ENCODE data around the gene AHNAK. TPM values are rescaled to one million over a fixed set of nuclear protein-coding genes. Genes with fewer than 3 reads are reported as not detected.
"Not testable (repeated sequence)": the region's sequence is repeated elsewhere in the genome, so short reads cannot be mapped to it uniquely, and the experiment has no call there.

The AHNAK gene
- total RNA-seq, 2 donors from 2014 or later, result 80.3 to 131 TPM

GRCh38 chr11:62461740-62462507 lies 84.7 kb downstream of the AHNAK start:
- Mint-ChIP-seq H3K36me3 (ENCODE audit: insufficient read depth in 2 of 2) (no peaks in the 10 kb centered on the region), H3K27me3 (ENCODE audit: low read depth) (no peaks in the 10 kb centered on the region), H3K27ac (no peak overlapping the region), H3K4me3 (no peak overlapping the region), H3K4me1 (ENCODE audit: low read depth) (no peaks in the 10 kb centered on the region), H3K9me3 (no peaks in the 10 kb centered on the region)
- no peak for ATAC-seq (replicated peaks in 1 of 2)
- no peak for DNase-seq

- no peak overlapping the region for H3K4me3 Mint-ChIP-seq
Observed at GRCh38 chr11:62459080-62459479, 87.5 kb downstream of the AHNAK start.

DNA sequence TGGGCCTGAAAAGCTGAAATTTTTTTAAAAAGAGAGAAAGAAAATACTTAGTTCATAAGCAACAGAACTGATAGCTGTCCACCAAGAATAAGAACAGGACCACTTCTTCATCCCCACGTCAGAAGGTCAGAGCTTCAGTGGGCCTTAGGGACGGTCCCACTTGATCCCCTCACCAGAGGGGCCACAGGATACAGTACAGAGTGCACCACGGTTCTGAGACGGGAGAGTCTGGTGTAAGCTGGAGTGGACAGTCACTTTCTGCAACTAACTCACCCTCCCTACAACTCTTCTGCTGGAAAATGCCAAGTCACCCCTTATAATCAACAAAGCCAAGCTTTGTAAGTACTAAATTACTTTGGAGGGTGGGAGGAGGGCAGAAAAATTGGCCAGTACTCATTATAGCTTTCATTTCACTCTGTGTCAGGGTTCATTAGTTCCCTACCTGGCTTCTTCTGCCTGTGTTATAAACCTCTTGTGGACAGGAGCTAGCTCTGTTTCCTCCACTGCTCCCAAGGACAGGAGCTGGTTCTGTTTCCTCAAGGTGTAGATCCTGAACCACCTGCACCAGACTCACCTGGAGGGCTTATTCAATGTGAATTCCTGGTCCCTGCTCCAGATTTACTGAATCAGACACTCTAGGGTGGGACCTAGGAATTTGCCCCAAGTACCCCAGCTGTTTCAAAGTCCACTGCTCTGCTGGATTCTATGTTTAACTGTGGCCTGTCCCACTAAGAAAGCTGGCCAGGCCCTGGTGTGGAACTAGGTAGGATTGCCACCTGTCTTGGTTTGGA lies 88.2 kb downstream of the AHNAK start:
- Mint-ChIP-seq H3K36me3 (ENCODE audit: insufficient read depth in 2 of 2) (no peaks in the 10 kb centered on the region), H3K27ac (no peak overlapping the region), H3K4me1 (ENCODE audit: low read depth) (no peaks in the 10 kb centered on the region), H3K9me3 (no peaks in the 10 kb centered on the region), H3K27me3 (ENCODE audit: low read depth) (no peaks in the 10 kb centered on the region), H3K4me3 (no peak overlapping the region)
- ATAC-seq (replicated peaks in 1 of 2) (no peak), DNase-seq (no peak)

More at GRCh38 chr11:62459080-62459479, 87.5 kb downstream of the AHNAK start:
- Mint-ChIP-seq H3K4me1 (ENCODE audit: low read depth) (no peaks in the 10 kb centered on the region), H3K36me3 (ENCODE audit: insufficient read depth in 2 of 2) (no peaks in the 10 kb centered on the region), H3K27ac (no peak overlapping the region), H3K9me3 (no peaks in the 10 kb centered on the region), H3K27me3 (ENCODE audit: low read depth) (no peaks in the 10 kb centered on the region)
- no peak for ATAC-seq (replicated peaks in 1 of 2)
- no peak for DNase-seq

DNA sequence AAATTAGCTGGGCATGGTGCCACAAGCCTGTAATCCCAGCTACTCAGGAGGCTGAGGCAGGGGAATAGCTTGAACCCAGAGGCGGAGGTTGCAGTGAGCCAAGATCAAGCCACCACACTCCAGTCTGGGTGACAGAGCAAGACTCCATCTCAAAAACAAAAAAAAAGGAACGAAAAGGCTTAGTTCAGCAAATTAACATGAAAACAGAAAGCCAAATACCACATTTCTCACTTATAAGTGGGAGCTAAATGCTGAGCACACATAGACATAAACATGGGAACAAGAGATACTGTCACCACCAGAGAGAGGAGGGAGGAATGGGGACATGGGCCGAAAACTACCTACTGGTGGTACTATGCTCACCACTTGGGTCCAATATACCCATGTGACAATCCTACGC lies 89.1 kb downstream of the AHNAK start:
- Mint-ChIP-seq H3K9me3 (no peaks in the 10 kb centered on the region), H3K27me3 (ENCODE audit: low read depth) (no peaks in the 10 kb centered on the region), H3K36me3 (ENCODE audit: insufficient read depth in 2 of 2) (no peaks in the 10 kb centered on the region), H3K4me1 (ENCODE audit: low read depth) (no peaks in the 10 kb centered on the region), H3K27ac (no peak overlapping the region), H3K4me3 (no peak overlapping the region)
- ATAC-seq (replicated peaks in 1 of 2), result no peak
- no peak for DNase-seq

DNA sequence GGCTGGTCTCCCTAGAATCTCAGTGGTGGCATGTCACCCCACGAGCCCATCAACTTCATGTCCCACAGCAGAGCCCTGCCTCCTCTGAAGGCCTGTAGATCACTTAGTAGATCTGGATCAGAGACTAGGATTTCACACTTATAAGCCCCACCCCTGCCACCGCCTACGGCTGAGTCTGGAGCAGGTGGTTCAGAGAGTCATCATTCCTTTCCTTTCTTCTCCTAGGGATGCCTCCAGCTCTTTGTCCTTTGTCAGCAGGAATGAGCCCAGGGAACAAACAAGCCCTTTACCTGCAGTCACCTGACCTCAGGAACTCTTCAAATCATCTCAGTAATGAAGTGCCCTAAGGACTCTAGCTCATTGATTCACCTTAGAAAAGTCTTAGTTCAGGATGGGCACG lies 90.0 kb downstream of the AHNAK start:
- ATAC-seq (replicated peaks in 1 of 2) (no peak), DNase-seq (no peak)
- Mint-ChIP-seq H3K9me3 (no peaks in the 10 kb centered on the region), H3K4me3 (no peak overlapping the region), H3K27ac (no peak overlapping the region), H3K36me3 (ENCODE audit: insufficient read depth in 2 of 2) (no peaks in the 10 kb centered on the region), H3K4me1 (ENCODE audit: low read depth) (no peaks in the 10 kb centered on the region), H3K27me3 (ENCODE audit: low read depth) (no peaks in the 10 kb centered on the region)

GRCh38 chr11:62452839-62453468 lies 93.7 kb downstream of the AHNAK start:
- no peak overlapping the region for H3K4me3 Mint-ChIP-seq
- no peak for DNase-seq
- H3K36me3 Mint-ChIP-seq (ENCODE audit: insufficient read depth in 2 of 2), result no peaks in the 10 kb centered on the region
- H3K4me1 Mint-ChIP-seq (ENCODE audit: low read depth), result no peaks in the 10 kb centered on the region
- no peak overlapping the region for H3K27ac Mint-ChIP-seq
- ATAC-seq (replicated peaks in 1 of 2), result no peak
- peaks cover 5% of the 10 kb centered on the region for H3K27me3 Mint-ChIP-seq (ENCODE audit: low read depth)
- H3K9me3 Mint-ChIP-seq, result no peaks in the 10 kb centered on the region

GRCh38 chr11:62452261-62452660 lies 94.3 kb downstream of the AHNAK start:
- ATAC-seq (replicated peaks in 1 of 2) (no peak), DNase-seq (no peak)
- Mint-ChIP-seq H3K4me3 (no peak overlapping the region), H3K4me1 (ENCODE audit: low read depth) (no peaks in the 10 kb centered on the region), H3K9me3 (no peaks in the 10 kb centered on the region), H3K27me3 (ENCODE audit: low read depth) (peaks cover 10% of the 10 kb centered on the region), H3K27ac (no peak overlapping the region), H3K36me3 (ENCODE audit: insufficient read depth in 2 of 2) (no peaks in the 10 kb centered on the region)

- Mint-ChIP-seq H3K9me3 (no peaks in the 10 kb centered on the region), H3K27ac (no peak overlapping the region), H3K4me3 (no peak overlapping the region), H3K27me3 (ENCODE audit: low read depth) (peaks cover 18% of the 10 kb centered on the region), H3K4me1 (ENCODE audit: low read depth) (no peaks in the 10 kb centered on the region), H3K36me3 (ENCODE audit: insufficient read depth in 2 of 2) (no peaks in the 10 kb centered on the region)
- no peak for DNase-seq
- ATAC-seq (replicated peaks in 1 of 2), result no peak
Observed at GRCh38 chr11:62451241-62451621, 95.4 kb downstream of the AHNAK start.

GRCh38 chr11:62450543-62451240 lies 95.9 kb downstream of the AHNAK start:
- Mint-ChIP-seq H3K4me1 (ENCODE audit: low read depth) (no peaks in the 10 kb centered on the region), H3K9me3 (no peaks in the 10 kb centered on the region), H3K36me3 (ENCODE audit: insufficient read depth in 2 of 2) (no peaks in the 10 kb centered on the region), H3K27ac (no peak overlapping the region), H3K27me3 (ENCODE audit: low read depth) (peaks cover 18% of the 10 kb centered on the region), H3K4me3 (no peak overlapping the region)
- no peak for DNase-seq
- no peak for ATAC-seq (replicated peaks in 1 of 2)

DNA sequence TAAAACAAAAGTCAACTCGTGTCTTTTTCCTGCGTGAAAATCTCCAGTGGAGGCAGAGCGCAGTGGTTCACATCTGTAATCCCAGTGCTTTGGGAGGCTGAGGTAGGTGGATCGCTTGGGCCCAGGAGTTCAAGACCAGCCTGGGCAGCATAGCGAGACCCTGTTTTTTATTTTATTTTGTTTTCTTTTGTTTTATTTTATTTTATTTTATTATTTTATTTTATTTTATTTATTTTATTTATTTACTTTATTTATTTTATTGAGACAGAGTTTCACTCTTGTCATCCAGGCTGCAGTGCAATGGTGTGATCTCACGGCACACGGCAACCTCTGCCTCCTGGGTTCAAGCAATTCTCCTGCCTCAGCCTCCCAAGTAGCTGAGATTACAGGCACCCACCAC lies 96.7 kb downstream of the AHNAK start:
- H3K36me3 Mint-ChIP-seq (ENCODE audit: insufficient read depth in 2 of 2); DNase-seq; H3K9me3 Mint-ChIP-seq; ATAC-seq (replicated peaks in 1 of 2); H3K27ac Mint-ChIP-seq; H3K4me1 Mint-ChIP-seq (ENCODE audit: low read depth); H3K4me3 Mint-ChIP-seq: not testable (repeated sequence)
- peaks cover 18% of the 10 kb centered on the region for H3K27me3 Mint-ChIP-seq (ENCODE audit: low read depth)

GRCh38 chr11:62449451-62449851 lies 97.2 kb downstream of the AHNAK start:
- Mint-ChIP-seq H3K4me3 (no peak overlapping the region), H3K4me1 (ENCODE audit: low read depth) (peaks cover 7% of the 10 kb centered on the region), H3K27ac (no peak overlapping the region), H3K9me3 (no peaks in the 10 kb centered on the region), H3K27me3 (ENCODE audit: low read depth) (peaks cover 18% of the 10 kb centered on the region), H3K36me3 (ENCODE audit: insufficient read depth in 2 of 2) (no peaks in the 10 kb centered on the region)
- ATAC-seq (replicated peaks in 1 of 2), result no peak
- no peak for DNase-seq

DNA sequence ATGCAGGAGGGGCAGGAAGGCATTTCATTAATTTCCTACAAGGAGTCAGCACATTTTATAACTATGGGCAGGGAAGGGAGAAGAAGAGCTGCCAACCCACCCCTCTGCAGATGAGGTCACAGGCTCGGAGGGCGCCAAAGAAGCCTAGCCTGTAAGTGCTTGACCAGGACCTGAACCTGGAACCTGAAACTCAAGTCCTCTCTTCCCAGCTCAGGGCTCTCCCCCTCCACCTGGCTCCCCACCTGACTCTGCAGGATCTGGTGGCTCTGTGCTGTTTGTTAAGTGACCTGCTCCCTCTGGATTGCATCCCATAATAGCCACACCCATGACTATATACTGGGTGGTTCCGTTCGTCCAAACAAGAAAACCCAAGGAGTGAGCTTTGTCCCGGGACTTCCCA lies 100.5 kb downstream of the AHNAK start:
- no peak for DNase-seq
- Mint-ChIP-seq H3K4me1 (ENCODE audit: low read depth) (peaks cover 19% of the 10 kb centered on the region), H3K27ac (no peak overlapping the region), H3K27me3 (ENCODE audit: low read depth) (peaks cover 18% of the 10 kb centered on the region), H3K4me3 (no peak overlapping the region), H3K9me3 (no peaks in the 10 kb centered on the region), H3K36me3 (ENCODE audit: insufficient read depth in 2 of 2) (no peaks in the 10 kb centered on the region)
- ATAC-seq (replicated peaks in 1 of 2), result no peak

GRCh38 chr11:62445314-62445740 lies 101.3 kb downstream of the AHNAK start:
- Mint-ChIP-seq H3K27ac (no peak overlapping the region), H3K9me3 (no peaks in the 10 kb centered on the region), H3K36me3 (ENCODE audit: insufficient read depth in 2 of 2) (no peaks in the 10 kb centered on the region), H3K4me3 (no peak overlapping the region), H3K27me3 (ENCODE audit: low read depth) (peaks cover 18% of the 10 kb centered on the region), H3K4me1 (ENCODE audit: low read depth) (peaks cover 19% of the 10 kb centered on the region)
- ATAC-seq (replicated peaks in 1 of 2), result no peak
- no peak for DNase-seq
